ENCODE data around the gene DNAH2. TPM values are rescaled to one million over a fixed set of nuclear protein-coding genes. Genes with fewer than 3 reads are reported as not detected.

DNAH2 gene
- total RNA-seq, 1 experiment from 2014 or later = 0.17 TPM

GRCh38 chr17:7843536-7844291 lies 126.2 kb downstream of the DNAH2 start:
- no peak for TF ChIP-seq CBFB (CRISPR knock-in tag; IDR thresholded peaks at IDR 0.05; ENCODE audit: low read depth)
- no peak for TF ChIP-seq TP53 (CRISPR knock-in tag; IDR thresholded peaks at IDR 0.05)
- no peak for TF ChIP-seq ATF6 (CRISPR knock-in tag; IDR thresholded peaks at IDR 0.05)
- peak; percentile 13; the same call in 1 of the 2 replicates for TF ChIP-seq MAX (CRISPR knock-in tag; IDR thresholded peaks at IDR 0.05)
- TF ChIP-seq ARID4B (CRISPR knock-in tag; IDR thresholded peaks at IDR 0.05; ENCODE audit: borderline replicate concordance) = peak; percentile 75; the same call in 1 of the 2 replicates
- TF ChIP-seq GABPB1 (CRISPR knock-in tag; IDR thresholded peaks at IDR 0.05) = peak; percentile 15; the same call in 1 of the 2 replicates
- TF ChIP-seq FOXP4 (CRISPR knock-in tag; IDR thresholded peaks at IDR 0.05) = no peak
- no peak for TF ChIP-seq TCF7 (CRISPR knock-in tag; IDR thresholded peaks at IDR 0.05; ENCODE audit: low read depth)
- no peak for TF ChIP-seq CDX4 (CRISPR knock-in tag; IDR thresholded peaks at IDR 0.05; ENCODE audit: borderline replicate concordance)
- peak; percentile 48 for TF ChIP-seq PRDM15 (CRISPR knock-in tag; IDR thresholded peaks at IDR 0.05)
- TF ChIP-seq AFF4 (CRISPR knock-in tag; IDR thresholded peaks at IDR 0.05; ENCODE audit: borderline replicate concordance) = no peak
- TF ChIP-seq FOXJ3 (CRISPR knock-in tag; IDR thresholded peaks at IDR 0.05; ENCODE audit: borderline replicate concordance) = no peak
- peak overlapping the region; percentile 81 for H3K4me3 Mint-ChIP-seq
- H3K36me3 Mint-ChIP-seq = no peaks in the 10 kb centered on the region
- POLR2A ChIA-PET = interaction anchor here (0.6 to 0.8 kb wide), 2 partner anchors 10 to 31 kb away, joined by 3 to 4 read pairs; no protein-coding TSS in a partner anchor
- peaks cover 47% of the 10 kb centered on the region for H3K27me3 Mint-ChIP-seq (ENCODE audit: low read depth)
- no peaks in the 10 kb centered on the region for H3K9me3 Mint-ChIP-seq
- ATAC-seq = peak; percentile 18
- DNase-seq (ENCODE audit: low spot score) = peak; percentile 87
- peak overlapping the region; percentile 90 for H3K27ac Mint-ChIP-seq
- peaks cover 28% of the 10 kb centered on the region for H3K4me1 Mint-ChIP-seq
- CTCF ChIA-PET = interaction anchor here (0.9 to 7.0 kb wide), 8 partner anchors 8 to 236 kb away, joined by 3 to 66 read pairs (median 8); partner anchors contain the start of genes CYB5D1, KDM6B and NAA38
